HCT116 (cell line): Measurements from ENCODE around the gene ROBO1. TPM values are rescaled to one million over a fixed set of nuclear protein-coding genes. Genes with fewer than 3 reads are reported as not detected.

ENCODE experiments used
- ATAC-seq: fragments of 200-7000 bp; cut with Tn5 transposase; 2 replicates; pipeline ENCODE4 v1.9.1; 2020; ENCODE audit warnings: mild to moderate bottlenecking, moderate library complexity
- BruUV-seq: library from RNA; stranded (reverse); fragments of 400-500 nt; replicated peaks from 2 replicates; lab custom pipeline; 2021; lab: Mats Ljungman, UMichigan
- CTCF ChIA-PET: fragments of 300-600 bp; sonication (Branson Sonifier 250); formaldehyde crosslinking; loops from one replicate; lab custom pipeline; 2021; ENCODE audit warnings: antibody characterized with exemption; lab: Charles Lee
- POLR2A ChIA-PET: fragments of 300-600, 350-600 bp; sonication (Branson Sonifier 250); formaldehyde crosslinking; loops from one replicate; lab custom pipeline; 2021; ENCODE audit warnings: antibody characterized with exemption; lab: Charles Lee
- RAD21 ChIA-PET, 2 experiments: fragments of 300-600 bp; sonication (Branson Sonifier 250); formaldehyde crosslinking; loops; one replicate each; lab custom pipeline; 2023; ENCODE audit warnings: low total read pairs in 2 of 2; ENCODE audit not compliant: uncharacterized antibody in 2 of 2, unreplicated experiment in 2 of 2, low non-redundant PET in 1 of 2; lab: Charles Lee
- DNase-seq: peaks from one replicate; pipeline ENCODE4 v3.0.0-alpha.2; 2010; ENCODE audit warnings: low read depth, low spot score
- H2AFZ ChIP-seq: fragments of 200-600 bp; shearing (Covaris generic), sonication (generic); 2 replicates; pipeline ENCODE4 v1.6.1; 2017; ENCODE audit warnings: low read depth, mixed run types, mixed read lengths, antibody characterized with exemption, low read length; ENCODE audit not compliant: poor library complexity, severe bottlenecking
- H3K27ac ChIP-seq: 2 replicates; pipeline ENCODE4 v1.5.1; 2012; ENCODE audit warnings: low read depth, low read length
- H3K27me3 ChIP-seq: fragments of 200-600 bp; sonication (generic); 2 replicates; pipeline ENCODE4 v1.6.1; 2016; ENCODE audit warnings: mixed run types, low read length, mixed read lengths; ENCODE audit not compliant: insufficient read depth
- H3K36me3 ChIP-seq, 2 experiments: fragments of 200-500 bp in 1 of 2; fragments of 200-600 bp in 1 of 2; sonication (Bioruptor generic) in 1 of 2; sonication (generic) in 1 of 2; 2 replicates each; pipeline versions ENCODE4 v1.5.1 to v1.6.1; 2014 to 2016; ENCODE audit warnings: low read length in 2 of 2, inconsistent platforms in 1 of 2, mixed read lengths in 1 of 2, mixed run types in 1 of 2; ENCODE audit not compliant: insufficient read depth in 2 of 2, control insufficient read depth in 1 of 2
- H3K4me1 ChIP-seq, 2 experiments: fragments of 200-600 bp in 1 of 2; sonication (generic) in 1 of 2; 2 replicates each; pipeline versions ENCODE4 v1.5.1 to v1.6.1; 2012 to 2017; ENCODE audit warnings: low read length in 2 of 2, inconsistent platforms in 1 of 2, mild to moderate bottlenecking in 1 of 2, mixed read lengths in 1 of 2, mixed run types in 1 of 2, moderate library complexity in 1 of 2; ENCODE audit not compliant: insufficient read depth in 2 of 2, control insufficient read depth in 1 of 2
- H3K4me2 ChIP-seq: fragments of 200-600 bp; sonication (generic); 2 replicates; pipeline ENCODE4 v1.6.1; 2017; ENCODE audit warnings: mixed run types, low read length, mixed read lengths
- H3K4me3 ChIP-seq, 2 experiments: fragments of 200-600 bp in 1 of 2; sonication (generic) in 1 of 2; replicated peaks in 1 of 2; 2 replicates each; pipeline ENCODE4 v1.5.1; 2011 to 2016; ENCODE audit warnings: low read length in 2 of 2, control low read depth in 1 of 2, low read depth in 1 of 2, mild to moderate bottlenecking in 1 of 2, mixed read lengths in 1 of 2, mixed run types in 1 of 2
- H3K79me2 ChIP-seq: fragments of 200-600 bp; sonication (generic); 2 replicates; pipeline ENCODE4 v1.6.1; 2017; ENCODE audit warnings: mild to moderate bottlenecking, mixed run types, low read length, moderate library complexity, mixed read lengths; ENCODE audit not compliant: insufficient read depth
- H3K9ac ChIP-seq: fragments of 200-600 bp; sonication (generic); 2 replicates; pipeline ENCODE4 v1.6.1; 2016; ENCODE audit warnings: low read length, mixed read lengths
- H3K9me2 ChIP-seq: fragments of 200-600 bp; sonication (generic), shearing (Covaris generic); 2 replicates; pipeline ENCODE4 v1.6.1; 2017; ENCODE audit warnings: mixed run types, mild to moderate bottlenecking, moderate library complexity; ENCODE audit not compliant: insufficient read depth
- H3K9me3 ChIP-seq, 2 experiments: fragments of 200-500 bp in 1 of 2; fragments of 200-600 bp in 1 of 2; sonication (Bioruptor generic) in 1 of 2; sonication (generic) in 1 of 2; 2 replicates each; pipeline ENCODE4 v1.6.1; 2014 to 2017; ENCODE audit warnings: low read length in 2 of 2, mixed read lengths in 2 of 2, inconsistent platforms in 1 of 2, low read depth in 1 of 2, mild to moderate bottlenecking in 1 of 2, mixed run types in 1 of 2, moderate library complexity in 1 of 2; ENCODE audit not compliant: control insufficient read depth in 1 of 2, insufficient read depth in 1 of 2
- H4K20me1 ChIP-seq: fragments of 200-600 bp; sonication (generic), shearing (Covaris generic); 2 replicates; pipeline ENCODE4 v1.6.1; 2017; ENCODE audit warnings: mixed run types, mild to moderate bottlenecking, moderate library complexity; ENCODE audit not compliant: insufficient read depth
- EGR1 ChIP-seq: IDR thresholded peaks from 2 replicates; pipeline ENCODE4 v1.6.1; 2012; ENCODE audit warnings: low read depth
- EZH2 ChIP-seq: fragments of 200-600 bp; sonication (generic); IDR thresholded peaks from 2 replicates; pipeline ENCODE4 v1.6.1; 2017; ENCODE audit warnings: antibody characterized with exemption, mixed run types
- JUND ChIP-seq: IDR thresholded peaks from 2 replicates; pipeline ENCODE4 v1.6.1; 2012
- MAX ChIP-seq: IDR thresholded peaks from 2 replicates; pipeline ENCODE4 v1.6.1; 2012
- POLR2A ChIP-seq: IDR thresholded peaks from 2 replicates; pipeline ENCODE4 v1.7.0; 2011; ENCODE audit warnings: borderline replicate concordance; ENCODE audit not compliant: insufficient read depth, insufficient read length; ENCODE audit errors: extremely low read depth
- SP1 ChIP-seq: IDR thresholded peaks from 2 replicates; pipeline ENCODE4 v1.6.1; 2012; ENCODE audit warnings: low read depth
- SRF ChIP-seq: IDR thresholded peaks from 2 replicates; pipeline ENCODE4 v1.6.1; 2012; ENCODE audit warnings: low read depth
- YY1 ChIP-seq: IDR thresholded peaks from 2 replicates; pipeline ENCODE4 v1.6.1; 2011; ENCODE audit warnings: low read length, low read depth, moderate library complexity, mild to moderate bottlenecking; ENCODE audit not compliant: insufficient replicate concordance; ENCODE audit errors: extremely low read depth
- ZFX ChIP-seq: fragments of 450-650 bp; IDR thresholded peaks from 2 replicates; pipeline ENCODE4 v1.6.1; 2017
- intact Hi-C: fragments of 100-400 bp; cut with micrococcal nuclease; formaldehyde crosslinking; loops from 2 replicates; pipeline ENCODE4 v1.10.0; 2022
- total RNA-seq: library from RNA; stranded (reverse); gene quantifications from one replicate; pipeline ENCODE4 v1.2.1, GENCODE V29; 2021; ENCODE audit not compliant: unreplicated experiment

The ROBO1 gene
- total RNA-seq, 1 experiment from 2014 or later: 0.27 TPM

- Histone ChIP-seq H3K9me3 (peaks cover 7 to 13% of the 10 kb centered on the region in 2 experiments; a peak in 3 of 4 replicates), H3K4me2 (no peak overlapping the region), H3K27ac (no peak overlapping the region), H3K4me1 (no peaks in the 10 kb centered on the region), H3K9ac (no peak overlapping the region), H3K9me2 (no peaks in the 10 kb centered on the region)
- ChIA-PET POLR2A (no interaction called here), RAD21 (no interaction called here), CTCF (no interaction called here)
- intact Hi-C loops: no loop called here
- DNase-seq: no peak
- TF ChIP-seq MAX (no peak), EZH2 (no peak), ZFX (no peak), SP1 (no peak), SRF (no peak), JUND (no peak), YY1 (no peak), POLR2A (no peak), EGR1 (no peak)
- TF ChIP-seq, all 23 proteins: peak for 0
- ATAC-seq: no peak
- Histone ChIP-seq H4K20me1 (no peaks in the 10 kb centered on the region), H3K4me3 (no peak overlapping the region), H3K36me3 (no peaks in the 10 kb centered on the region), H2AFZ (no peak overlapping the region), H3K27me3 (no peaks in the 10 kb centered on the region), H3K79me2 (no peaks in the 10 kb centered on the region)
- no TSS peak for BruUV-seq
Observed at GRCh38 chr3:78726545-78726944, 1041.3 kb downstream of the ROBO1 start.

- no TSS peak for BruUV-seq
- intact Hi-C loops: no loop called here
- ChIA-PET POLR2A (no interaction called here), CTCF (no interaction called here), RAD21 (no interaction called here)
- H3K9me3 ChIP-seq: peaks cover 11% of the 10 kb centered on the region in 2 experiments; a peak in 3 of 4 replicates
- H3K9me2 ChIP-seq: no peaks in the 10 kb centered on the region
- no peak for ATAC-seq
- TF ChIP-seq ZFX: no peak
- no peak overlapping the region for H3K4me3 ChIP-seq
- no peak for DNase-seq
- H3K27me3 ChIP-seq: no peaks in the 10 kb centered on the region
- H3K36me3 ChIP-seq: no peaks in the 10 kb centered on the region
- H3K79me2 ChIP-seq: no peaks in the 10 kb centered on the region
- H3K27ac ChIP-seq: no peak overlapping the region
- no peak overlapping the region for H3K9ac ChIP-seq
- no peak overlapping the region for H3K4me2 ChIP-seq
- no peaks in the 10 kb centered on the region for H3K4me1 ChIP-seq
- H4K20me1 ChIP-seq: no peaks in the 10 kb centered on the region
- H2AFZ ChIP-seq: no peak overlapping the region
Observed at GRCh38 chr3:78725703-78726246, 1042.0 kb downstream of the ROBO1 start.
